ENCODE data around the gene NLN. TPM values are rescaled to one million over a fixed set of nuclear protein-coding genes. Genes with fewer than 3 reads are reported as not detected.
"Not testable (repeated sequence)": the region's sequence is repeated elsewhere in the genome, so short reads cannot be mapped to it uniquely, and the experiment has no call there.

The NLN gene
- total RNA-seq, 2 donors from 2014 or later: 13.5 to 32.2 TPM

GRCh38 chr5:65718576-65719310 lies 3.3 kb upstream of the NLN start:
- Mint-ChIP-seq H3K36me3 (ENCODE audit: low read depth) (no peaks in the 10 kb centered on the region), H3K27ac (peak overlapping the region; percentile 83), H3K4me1 (peaks cover 18% of the 10 kb centered on the region), H3K27me3 (no peaks in the 10 kb centered on the region), H3K4me3 (no peak overlapping the region), H3K9me3 (no peaks in the 10 kb centered on the region)
- no peak for ATAC-seq (replicated peaks)

- H3K4me1 Mint-ChIP-seq: peaks cover 9% of the 10 kb centered on the region
- no peaks in the 10 kb centered on the region for H3K27me3 Mint-ChIP-seq
- H3K4me3 Mint-ChIP-seq: no peak overlapping the region
- H3K36me3 Mint-ChIP-seq (ENCODE audit: low read depth): no peaks in the 10 kb centered on the region
- peak; percentile 49 for ATAC-seq (replicated peaks)
- H3K27ac Mint-ChIP-seq: peak overlapping the region; percentile 83
- no peaks in the 10 kb centered on the region for H3K9me3 Mint-ChIP-seq
Measured at GRCh38 chr5:65721050-65721719, 820 bp upstream of the NLN start.

GRCh38 chr5:65722575-65723403 lies 784 bp downstream of the NLN start:
- Mint-ChIP-seq H3K4me1 (peaks cover 9% of the 10 kb centered on the region), H3K4me3 (no peak overlapping the region), H3K36me3 (ENCODE audit: low read depth) (no peaks in the 10 kb centered on the region), H3K27ac (peak overlapping the region; percentile 77), H3K9me3 (no peaks in the 10 kb centered on the region), H3K27me3 (no peaks in the 10 kb centered on the region)
- no peak for ATAC-seq (replicated peaks)

- H3K27ac Mint-ChIP-seq: no peak overlapping the region
- H3K9me3 Mint-ChIP-seq: no peaks in the 10 kb centered on the region
- no peaks in the 10 kb centered on the region for H3K27me3 Mint-ChIP-seq
- H3K36me3 Mint-ChIP-seq (ENCODE audit: low read depth): no peaks in the 10 kb centered on the region
- ATAC-seq (replicated peaks): no peak
- H3K4me3 Mint-ChIP-seq: no peak overlapping the region
- peaks cover 8% of the 10 kb centered on the region for H3K4me1 Mint-ChIP-seq
Measured at GRCh38 chr5:65727491-65728156, 5.6 kb downstream of the NLN start.

GRCh38 chr5:65728218-65728617 lies 6.2 kb downstream of the NLN start:
- Mint-ChIP-seq H3K36me3 (ENCODE audit: low read depth) (no peaks in the 10 kb centered on the region), H3K27ac (no peak overlapping the region), H3K4me3 (no peak overlapping the region), H3K27me3 (no peaks in the 10 kb centered on the region), H3K9me3 (no peaks in the 10 kb centered on the region), H3K4me1 (peaks cover 2% of the 10 kb centered on the region)
- ATAC-seq (replicated peaks): no peak

GRCh38 chr5:65730910-65731309 lies 8.9 kb downstream of the NLN start:
- ATAC-seq (replicated peaks): no peak
- Mint-ChIP-seq H3K9me3 (no peaks in the 10 kb centered on the region), H3K36me3 (ENCODE audit: low read depth) (no peaks in the 10 kb centered on the region), H3K27ac (no peak overlapping the region), H3K4me1 (peaks cover 7% of the 10 kb centered on the region), H3K27me3 (no peaks in the 10 kb centered on the region), H3K4me3 (no peak overlapping the region)

GRCh38 chr5:65732046-65732445 lies 10.0 kb downstream of the NLN start:
- H3K36me3 Mint-ChIP-seq (ENCODE audit: low read depth); H3K27me3 Mint-ChIP-seq; H3K27ac Mint-ChIP-seq; ATAC-seq (replicated peaks); H3K4me1 Mint-ChIP-seq; H3K4me3 Mint-ChIP-seq; H3K9me3 Mint-ChIP-seq: not testable (repeated sequence)

GRCh38 chr5:65734196-65734775 lies 12.3 kb downstream of the NLN start:
- ATAC-seq (replicated peaks); H3K36me3 Mint-ChIP-seq (ENCODE audit: low read depth); H3K27ac Mint-ChIP-seq; H3K27me3 Mint-ChIP-seq; H3K9me3 Mint-ChIP-seq; H3K4me1 Mint-ChIP-seq; H3K4me3 Mint-ChIP-seq: not testable (repeated sequence)

- no peaks in the 10 kb centered on the region for H3K27me3 Mint-ChIP-seq
- H3K36me3 Mint-ChIP-seq (ENCODE audit: low read depth): no peaks in the 10 kb centered on the region
- no peak overlapping the region for H3K4me3 Mint-ChIP-seq
- no peaks in the 10 kb centered on the region for H3K9me3 Mint-ChIP-seq
- no peak overlapping the region for H3K27ac Mint-ChIP-seq
- ATAC-seq (replicated peaks): no peak
- peaks cover 7% of the 10 kb centered on the region for H3K4me1 Mint-ChIP-seq
Measured at GRCh38 chr5:65734921-65735320, 12.9 kb downstream of the NLN start.

GRCh38 chr5:65736011-65736410 lies 14.0 kb downstream of the NLN start:
- no peak for ATAC-seq (replicated peaks)
- no peaks in the 10 kb centered on the region for H3K36me3 Mint-ChIP-seq (ENCODE audit: low read depth)
- no peaks in the 10 kb centered on the region for H3K9me3 Mint-ChIP-seq
- H3K27ac Mint-ChIP-seq: no peak overlapping the region
- H3K27me3 Mint-ChIP-seq: no peaks in the 10 kb centered on the region
- no peak overlapping the region for H3K4me3 Mint-ChIP-seq
- H3K4me1 Mint-ChIP-seq: peaks cover 7% of the 10 kb centered on the region

- no peaks in the 10 kb centered on the region for H3K36me3 Mint-ChIP-seq (ENCODE audit: low read depth)
- H3K27me3 Mint-ChIP-seq: no peaks in the 10 kb centered on the region
- H3K9me3 Mint-ChIP-seq: no peaks in the 10 kb centered on the region
- no peak overlapping the region for H3K27ac Mint-ChIP-seq
- no peak overlapping the region for H3K4me3 Mint-ChIP-seq
- peaks cover 9% of the 10 kb centered on the region for H3K4me1 Mint-ChIP-seq
- ATAC-seq (replicated peaks): no peak
Measured at GRCh38 chr5:65737842-65738241, 15.8 kb downstream of the NLN start.

- Mint-ChIP-seq H3K27ac (no peak overlapping the region), H3K36me3 (ENCODE audit: low read depth) (no peaks in the 10 kb centered on the region), H3K4me1 (peaks cover 11% of the 10 kb centered on the region), H3K4me3 (no peak overlapping the region), H3K27me3 (no peaks in the 10 kb centered on the region), H3K9me3 (no peaks in the 10 kb centered on the region)
- ATAC-seq (replicated peaks): no peak
Measured at GRCh38 chr5:65738305-65738704, 16.3 kb downstream of the NLN start.

GRCh38 chr5:65739162-65739561 lies 17.2 kb downstream of the NLN start:
- ATAC-seq (replicated peaks): no peak

GRCh38 chr5:65742565-65743231 lies 20.7 kb downstream of the NLN start:
- peak; percentile 93 for ATAC-seq (replicated peaks)
- peaks cover 4% of the 10 kb centered on the region for H3K4me1 Mint-ChIP-seq
- H3K4me3 Mint-ChIP-seq: no peak overlapping the region
- peak overlapping the region; percentile 3 for H3K27ac Mint-ChIP-seq
- H3K36me3 Mint-ChIP-seq (ENCODE audit: low read depth): no peaks in the 10 kb centered on the region
- no peaks in the 10 kb centered on the region for H3K9me3 Mint-ChIP-seq
- no peaks in the 10 kb centered on the region for H3K27me3 Mint-ChIP-seq

More at GRCh38 chr5:65739162-65739561, 17.2 kb downstream of the NLN start:
- H3K4me3 Mint-ChIP-seq: no peak overlapping the region
- H3K27ac Mint-ChIP-seq: no peak overlapping the region
- H3K4me1 Mint-ChIP-seq: peaks cover 11% of the 10 kb centered on the region
- no peaks in the 10 kb centered on the region for H3K27me3 Mint-ChIP-seq
- H3K9me3 Mint-ChIP-seq: no peaks in the 10 kb centered on the region
- H3K36me3 Mint-ChIP-seq (ENCODE audit: low read depth): no peaks in the 10 kb centered on the region

Data from activated T-helper 17 cell treated with anti-CD3 and anti-CD28 coated beads, Interleukin-2, amount 50 U/mL, for 72 hours (primary cell).